Gastrocnemius medialis (tissue), 4 donors: Measurements from ENCODE around the gene ARHGAP19.

ENCODE experiments used
- POLR2A ChIP-seq, 2 donors: fragments of 450-650 bp; IDR thresholded peaks; one replicate each; pipeline ENCODE4 v1.6.1; 2017; ENCODE audit warnings: antibody characterized with exemption in 2 of 2, mild to moderate bottlenecking in 2 of 2, moderate library complexity in 2 of 2
- TF ChIP-seq, protein P1 (sequence below), 5 experiments: fragments of 450-650 bp in 3 of 5; fragments of 200-600 bp in 2 of 5; sonication (generic) in 2 of 5; IDR thresholded peaks in 4 of 5; conservative IDR thresholded peaks in 1 of 5; 1 replicate in 4 of 5; 2 replicates in 1 of 5; pipeline ENCODE4 v1.5.1; 2016 to 2019; ENCODE audit warnings: antibody characterized with exemption in 5 of 5, mild to moderate bottlenecking in 3 of 5, moderate library complexity in 3 of 5

DNA sequence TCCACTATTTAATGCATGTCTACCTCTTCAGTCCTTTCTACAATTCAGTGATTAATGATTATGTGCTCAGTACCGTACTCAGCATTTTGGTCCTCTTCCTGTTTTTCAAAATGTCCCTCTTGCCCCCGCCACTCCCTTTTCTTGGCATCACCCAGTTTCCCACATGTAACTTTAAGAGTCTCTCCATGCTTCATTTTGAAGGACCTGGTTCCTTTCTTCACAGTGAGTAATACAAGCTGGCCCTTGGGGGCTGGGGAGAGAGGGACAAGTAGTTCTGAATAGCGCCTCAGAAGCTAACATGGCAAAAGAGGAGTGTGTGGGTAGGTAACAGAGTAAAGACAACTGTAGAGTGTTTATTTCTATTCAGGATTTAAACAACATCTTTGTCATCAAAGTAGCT, 72.1 kb downstream of the ARHGAP19 start:
- TF ChIP-seq, protein P1, sequence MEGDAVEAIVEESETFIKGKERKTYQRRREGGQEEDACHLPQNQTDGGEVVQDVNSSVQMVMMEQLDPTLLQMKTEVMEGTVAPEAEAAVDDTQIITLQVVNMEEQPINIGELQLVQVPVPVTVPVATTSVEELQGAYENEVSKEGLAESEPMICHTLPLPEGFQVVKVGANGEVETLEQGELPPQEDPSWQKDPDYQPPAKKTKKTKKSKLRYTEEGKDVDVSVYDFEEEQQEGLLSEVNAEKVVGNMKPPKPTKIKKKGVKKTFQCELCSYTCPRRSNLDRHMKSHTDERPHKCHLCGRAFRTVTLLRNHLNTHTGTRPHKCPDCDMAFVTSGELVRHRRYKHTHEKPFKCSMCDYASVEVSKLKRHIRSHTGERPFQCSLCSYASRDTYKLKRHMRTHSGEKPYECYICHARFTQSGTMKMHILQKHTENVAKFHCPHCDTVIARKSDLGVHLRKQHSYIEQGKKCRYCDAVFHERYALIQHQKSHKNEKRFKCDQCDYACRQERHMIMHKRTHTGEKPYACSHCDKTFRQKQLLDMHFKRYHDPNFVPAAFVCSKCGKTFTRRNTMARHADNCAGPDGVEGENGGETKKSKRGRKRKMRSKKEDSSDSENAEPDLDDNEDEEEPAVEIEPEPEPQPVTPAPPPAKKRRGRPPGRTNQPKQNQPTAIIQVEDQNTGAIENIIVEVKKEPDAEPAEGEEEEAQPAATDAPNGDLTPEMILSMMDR (IDR thresholded peaks at IDR 0.05 in 4 of 5, conservative IDR thresholded peaks at IDR 0.05 in 1 of 5) = no peak
- TF ChIP-seq POLR2A (IDR thresholded peaks at IDR 0.05) = no peak
